ENCODE measurements around the gene PXYLP1. TPM values are rescaled to one million over a fixed set of nuclear protein-coding genes. Genes with fewer than 3 reads are reported as not detected.

PXYLP1 gene
- total and polyA plus RNA-seq, 2 of the 8 experiments (the other 6 are each of a cell fraction or from before 2014, with no cell fraction given), result 19.4 to 20.6 TPM

DNA sequence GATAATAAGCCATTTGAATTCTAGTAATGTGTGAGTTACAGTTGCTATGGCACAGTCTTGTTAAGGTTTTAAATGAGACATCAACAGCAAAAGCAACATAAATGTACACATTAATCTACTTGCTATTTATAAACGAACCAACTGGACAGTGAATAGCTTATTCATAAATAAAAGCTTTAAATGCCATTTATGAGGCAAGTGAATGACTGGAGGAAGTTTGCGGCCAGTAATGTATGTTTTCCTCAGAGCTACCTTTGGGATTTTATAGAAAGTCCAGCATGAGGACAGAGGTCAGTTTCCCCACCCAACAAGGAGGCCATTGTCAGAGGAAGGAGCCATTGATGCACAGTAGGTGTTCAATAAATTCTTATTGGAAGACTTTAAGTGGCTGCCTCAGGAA, 48.0 kb upstream of the PXYLP1 start:
- no peak overlapping the region for H2BK5ac ChIP-seq (ENCODE audit: low read depth, low read length)
- no peak overlapping the region for H3K4me2 ChIP-seq (ENCODE audit: insufficient read depth in 1 of 2, low read depth in 2 of 2, low read length in 2 of 2)
- H3K9me3 ChIP-seq (ENCODE audit: insufficient read depth in 2 of 2, low read depth in 1 of 2, low read length in 1 of 2), result peaks cover 11 to 16% of the 10 kb centered on the region in 2 experiments
- H2BK15ac ChIP-seq (ENCODE audit: low read length), result no peak overlapping the region
- H2AK5ac ChIP-seq (ENCODE audit: low read depth, low read length), result no peak overlapping the region
- no peaks in the 10 kb centered on the region for H3K79me2 ChIP-seq (ENCODE audit: control insufficient read depth in 1 of 2, insufficient read depth in 2 of 2, low read length in 2 of 2)
- no peaks in the 10 kb centered on the region for H3K36me3 ChIP-seq (ENCODE audit: control insufficient read depth in 2 of 4, insufficient read depth in 4 of 4, low read length in 3 of 4)
- H3K4ac ChIP-seq (replicated peaks; ENCODE audit: insufficient read length, low read depth, low read length), result no peak overlapping the region
- no peak overlapping the region for H3K27ac ChIP-seq (ENCODE audit: low read depth, low read length)
- H4K5ac ChIP-seq (ENCODE audit: insufficient read length, low read depth, low read length), result no peak overlapping the region
- H3K23me2 ChIP-seq (ENCODE audit: low read depth, low read length), result no peaks in the 10 kb centered on the region
- CTCF ChIA-PET (ENCODE audit: partially characterized antibody), result interaction anchor here (0.7 to 14.1 kb wide), 10 partner anchors 9 to 186 kb away, joined by 3 to 137 read pairs (median 5); partner anchors contain the start of gene SPSB4
- H3K18ac ChIP-seq (ENCODE audit: extremely low read depth, low read length), result no peak overlapping the region
- no peak for FAIRE-seq
- H3K4me3 ChIP-seq (ENCODE audit: extremely low read depth in 1 of 4, insufficient read depth in 2 of 4, low read depth in 3 of 4, low read length in 4 of 4), result no peak overlapping the region
- H4K8ac ChIP-seq (ENCODE audit: extremely low read depth, insufficient read depth, low read length), result no peak overlapping the region
- WGBS, 2 experiments (ENCODE audit: extremely low coverage in 1 of 2, insufficient coverage in 1 of 2, insufficient read length in 1 of 2, insufficient replicate concordance in 2 of 2, low coverage in 1 of 2, low lambda C conversion rate in 2 of 2, missing lambda C conversion rate in 1 of 2), result 48% methylated on average over 2 of the region's 2 CpGs; no CpG with 5 or more reads in 1 of the 2 experiments
- H2BK20ac ChIP-seq (ENCODE audit: low read length), result no peak overlapping the region
- DNase-seq (ENCODE audit: low read depth in 1 of 2, low spot score in 2 of 2), result no peak
- no peak overlapping the region for H2BK120ac ChIP-seq (replicated peaks; ENCODE audit: low read depth, low read length)
- POLR2A ChIA-PET (ENCODE audit: partially characterized antibody), result interaction anchor here (1.3 kb wide), 1 partner anchor 26 kb away, joined by 3 read pairs; no protein-coding TSS in a partner anchor
- no peaks in the 10 kb centered on the region for H4K20me1 ChIP-seq (replicated peaks in 1 of 2; ENCODE audit: control insufficient read depth in 1 of 2, insufficient read depth in 2 of 2, low read length in 2 of 2)
- H2AFZ ChIP-seq (ENCODE audit: low read length), result no peak overlapping the region
- H3K27me3 ChIP-seq (replicated peaks in 1 of 4; ENCODE audit: control insufficient read depth in 3 of 4, extremely low read depth in 1 of 4, insufficient read depth in 3 of 4, low read length in 3 of 4), result no peaks in the 10 kb centered on the region
- H2BK12ac ChIP-seq (ENCODE audit: low read depth, low read length), result no peak overlapping the region
- no peaks in the 10 kb centered on the region for H3K4me1 ChIP-seq (replicated peaks in 1 of 4; ENCODE audit: control insufficient read depth in 3 of 4, insufficient read depth in 4 of 4, low read length in 3 of 4)
- H3K79me1 ChIP-seq (ENCODE audit: low read depth, low read length), result no peaks in the 10 kb centered on the region
- H3K23ac ChIP-seq (ENCODE audit: insufficient read length), result no peak overlapping the region
- no peak overlapping the region for H3K56ac ChIP-seq (replicated peaks; ENCODE audit: insufficient read length, low read depth, low read length)
- no peak overlapping the region for H4K91ac ChIP-seq (replicated peaks; ENCODE audit: insufficient read length, low read length)
- H3K9ac ChIP-seq (replicated peaks in 1 of 4; ENCODE audit: extremely low read depth in 1 of 4, low read depth in 3 of 4, low read length in 3 of 4), result no peak overlapping the region
- H3K14ac ChIP-seq (ENCODE audit: insufficient read length), result no peak overlapping the region
- TF ChIP-seq SAP30 (IDR thresholded peaks at IDR 0.05; ENCODE audit: insufficient read depth, insufficient replicate concordance, low read length) (no peak), TAF1 (IDR thresholded peaks at IDR 0.05; ENCODE audit: low read depth, low read length) (no peak), EZH2 (IDR thresholded peaks at IDR 0.05; ENCODE audit: low read depth, low read length, severe bottlenecking) (no peak), EP300 (IDR thresholded peaks at IDR 0.05; ENCODE audit: borderline replicate concordance in 1 of 2, low read depth in 2 of 2, low read length in 2 of 2) (no peak), TEAD4 (IDR thresholded peaks at IDR 0.05; ENCODE audit: low read depth, low read length) (no peak), HDAC2 (IDR thresholded peaks at IDR 0.05; ENCODE audit: borderline replicate concordance in 1 of 2, low read depth in 2 of 2, low read length in 2 of 2) (no peak), CREB1 (IDR thresholded peaks at IDR 0.05) (no peak), SP2 (IDR thresholded peaks at IDR 0.05; ENCODE audit: low read length) (no peak), TCF12 (IDR thresholded peaks at IDR 0.05; ENCODE audit: low read depth, low read length) (no peak), BRCA1 (IDR thresholded peaks at IDR 0.05; ENCODE audit: low read depth, low read length) (no peak), RFX5 (IDR thresholded peaks at IDR 0.05; ENCODE audit: borderline replicate concordance, low read depth, low read length) (no peak), RBBP5 (IDR thresholded peaks at IDR 0.05; ENCODE audit: borderline replicate concordance, low read depth, low read length) (no peak), ZNF274 (IDR thresholded peaks at IDR 0.05; ENCODE audit: borderline replicate concordance, extremely low read depth, low read length) (no peak)
- TF ChIP-seq, protein P1, sequence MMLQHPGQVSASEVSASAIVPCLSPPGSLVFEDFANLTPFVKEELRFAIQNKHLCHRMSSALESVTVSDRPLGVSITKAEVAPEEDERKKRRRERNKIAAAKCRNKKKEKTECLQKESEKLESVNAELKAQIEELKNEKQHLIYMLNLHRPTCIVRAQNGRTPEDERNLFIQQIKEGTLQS (IDR thresholded peaks at IDR 0.05; ENCODE audit: insufficient read depth, low read depth, low read length), result no peak
